NT2/D1 (cell line): ENCODE data around the gene DRAXIN.

Experiments
- DNase-seq: peaks from one replicate; pipeline ENCODE4 v3.0.0-alpha.2; 2011; ENCODE audit warnings: low read depth, low spot score
- H3K27me3 ChIP-seq: 2 replicates; pipeline ENCODE4 v1.6.0; 2011; ENCODE audit warnings: mild to moderate bottlenecking; ENCODE audit not compliant: insufficient read length, insufficient read depth
- H3K36me3 ChIP-seq: 2 replicates; pipeline ENCODE4 v1.6.1; 2011; ENCODE audit warnings: mild to moderate bottlenecking, low read length, mixed read lengths; ENCODE audit not compliant: insufficient read depth, insufficient read length
- H3K4me1 ChIP-seq: 2 replicates; pipeline ENCODE4 v1.5.1; 2011; ENCODE audit not compliant: insufficient read depth, insufficient read length
- H3K4me3 ChIP-seq: 2 replicates; pipeline ENCODE4 v1.5.1; 2011; ENCODE audit warnings: low read depth; ENCODE audit not compliant: insufficient read length
- H3K9ac ChIP-seq: 2 replicates; pipeline ENCODE4 v1.6.0; 2011; ENCODE audit warnings: low read depth; ENCODE audit not compliant: insufficient read length
- H3K9me3 ChIP-seq: 2 replicates; pipeline ENCODE4 v1.5.1; 2011; ENCODE audit warnings: mild to moderate bottlenecking, low read length; ENCODE audit not compliant: insufficient read depth
- SUZ12 ChIP-seq: IDR thresholded peaks from 2 replicates; pipeline ENCODE4 v1.6.1; 2011; ENCODE audit not compliant: insufficient read length, insufficient read depth; ENCODE audit errors: extremely low read depth
- YY1 ChIP-seq: IDR thresholded peaks from 2 replicates; pipeline ENCODE4 v1.6.1; 2011; ENCODE audit not compliant: insufficient read length, insufficient read depth
- ZNF274 ChIP-seq: IDR thresholded peaks from 2 replicates; pipeline ENCODE4 v1.6.1; 2011; ENCODE audit warnings: mild to moderate bottlenecking, low read depth, low read length

Gene DRAXIN

GRCh38 chr1:11764519-11764918, 73.0 kb downstream of the DRAXIN start:
- Histone ChIP-seq H3K9ac (no peak overlapping the region), H3K27me3 (peaks cover 16% of the 10 kb centered on the region), H3K4me1 (peaks cover 12% of the 10 kb centered on the region), H3K4me3 (no peak overlapping the region), H3K9me3 (no peaks in the 10 kb centered on the region), H3K36me3 (no peaks in the 10 kb centered on the region)
- no peak for DNase-seq
- TF ChIP-seq ZNF274 (no peak), SUZ12 (no peak), YY1 (no peak)

- DNase-seq = no peak
- no peak overlapping the region for H3K9ac ChIP-seq
- no peaks in the 10 kb centered on the region for H3K36me3 ChIP-seq
- TF ChIP-seq SUZ12 (no peak), ZNF274 (no peak), YY1 (no peak)
- no peak overlapping the region for H3K4me3 ChIP-seq
- H3K4me1 ChIP-seq = peaks cover 12% of the 10 kb centered on the region
- H3K27me3 ChIP-seq = peaks cover 16% of the 10 kb centered on the region
- no peaks in the 10 kb centered on the region for H3K9me3 ChIP-seq
Measured at GRCh38 chr1:11765661-11766428, 74.3 kb downstream of the DRAXIN start.

GRCh38 chr1:11766429-11766776, 74.9 kb downstream of the DRAXIN start:
- no peak for DNase-seq
- TF ChIP-seq ZNF274 = no peak
- no peak for TF ChIP-seq YY1
- no peak for TF ChIP-seq SUZ12
- Histone ChIP-seq H3K4me3 (no peak overlapping the region), H3K27me3 (peaks cover 10% of the 10 kb centered on the region), H3K9me3 (no peaks in the 10 kb centered on the region), H3K4me1 (peaks cover 12% of the 10 kb centered on the region), H3K9ac (no peak overlapping the region), H3K36me3 (no peaks in the 10 kb centered on the region)

GRCh38 chr1:11767922-11768704, 76.6 kb downstream of the DRAXIN start:
- no peak overlapping the region for H3K4me3 ChIP-seq
- no peaks in the 10 kb centered on the region for H3K9me3 ChIP-seq
- TF ChIP-seq SUZ12 (no peak), ZNF274 (no peak), YY1 (no peak)
- DNase-seq = no peak
- no peaks in the 10 kb centered on the region for H3K27me3 ChIP-seq
- H3K36me3 ChIP-seq = no peaks in the 10 kb centered on the region
- H3K9ac ChIP-seq = no peak overlapping the region
- peaks cover 12% of the 10 kb centered on the region for H3K4me1 ChIP-seq

GRCh38 chr1:11768821-11769220, 77.3 kb downstream of the DRAXIN start:
- TF ChIP-seq SUZ12 = no peak
- TF ChIP-seq ZNF274 = no peak
- no peak for TF ChIP-seq YY1
- Histone ChIP-seq H3K4me1 (peaks cover 12% of the 10 kb centered on the region), H3K36me3 (no peaks in the 10 kb centered on the region), H3K9me3 (no peaks in the 10 kb centered on the region), H3K4me3 (no peak overlapping the region), H3K27me3 (no peaks in the 10 kb centered on the region), H3K9ac (no peak overlapping the region)
- no peak for DNase-seq

GRCh38 chr1:11769274-11769673, 77.8 kb downstream of the DRAXIN start:
- no peak overlapping the region for H3K4me3 ChIP-seq
- no peak for DNase-seq
- TF ChIP-seq ZNF274 = no peak
- TF ChIP-seq YY1 = no peak
- no peak for TF ChIP-seq SUZ12
- no peaks in the 10 kb centered on the region for H3K27me3 ChIP-seq
- H3K36me3 ChIP-seq = no peaks in the 10 kb centered on the region
- no peaks in the 10 kb centered on the region for H3K9me3 ChIP-seq
- no peak overlapping the region for H3K9ac ChIP-seq
- H3K4me1 ChIP-seq = peaks cover 12% of the 10 kb centered on the region

GRCh38 chr1:11770011-11770410, 78.5 kb downstream of the DRAXIN start:
- TF ChIP-seq SUZ12 = no peak
- no peak for TF ChIP-seq ZNF274
- TF ChIP-seq YY1 = no peak
- no peak for DNase-seq
- Histone ChIP-seq H3K4me1 (peaks cover 12% of the 10 kb centered on the region), H3K9me3 (no peaks in the 10 kb centered on the region), H3K27me3 (no peaks in the 10 kb centered on the region), H3K9ac (no peak overlapping the region), H3K36me3 (no peaks in the 10 kb centered on the region), H3K4me3 (no peak overlapping the region)
